Occipital lobe (tissue), 2 donors: ENCODE data around the gene PDSS2. TPM values are rescaled to one million over a fixed set of nuclear protein-coding genes. Genes with fewer than 3 reads are reported as not detected.
"Not testable (repeated sequence)": the region's sequence is repeated elsewhere in the genome, so short reads cannot be mapped to it uniquely, and the experiment has no call there.

Experiments
- DNase-seq: peaks from one replicate; lab custom pipeline; 2025; lab: John Stamatoyannopoulos, UW
- total RNA-seq: library from RNA; depleted of rRNA; stranded (reverse); fragments of >200 nt; gene quantifications from one replicate; pipeline ENCODE4 v1.2.3, GENCODE V29; 2014

The PDSS2 gene
- total RNA-seq, 1 donor from 2014 or later, result 11.5 TPM

GRCh38 chr6:107121964-107122495 lies 337.3 kb downstream of the PDSS2 start:
- DNase-seq, result no peak

- no peak for DNase-seq
Measured at GRCh38 chr6:107121266-107121665, 338.1 kb downstream of the PDSS2 start.

GRCh38 chr6:107120404-107120803 lies 339.0 kb downstream of the PDSS2 start:
- no peak for DNase-seq

- no peak for DNase-seq
Measured at GRCh38 chr6:107118976-107119375, 340.4 kb downstream of the PDSS2 start.

- not testable (repeated sequence) for DNase-seq
Measured at GRCh38 chr6:107118540-107118939, 340.8 kb downstream of the PDSS2 start.

GRCh38 chr6:107116931-107117330 lies 342.4 kb downstream of the PDSS2 start:
- DNase-seq, result no peak

- no peak for DNase-seq
Measured at GRCh38 chr6:107116328-107116892, 343.0 kb downstream of the PDSS2 start.

GRCh38 chr6:107115695-107116327 lies 343.6 kb downstream of the PDSS2 start:
- DNase-seq, result peak; percentile 44

GRCh38 chr6:107114926-107115694 lies 344.3 kb downstream of the PDSS2 start, which contains the start of gene BEND3:
BEND3 (minus strand) TSS chr6:107115515; CDS start chr6:107099285, 16,230 bp downstream.
- DNase-seq, result no peak

- DNase-seq, result peak; percentile 76
Measured at GRCh38 chr6:107114213-107114925, 345.0 kb downstream of the PDSS2 start.

GRCh38 chr6:107110200-107110599 lies 349.2 kb downstream of the PDSS2 start:
- no peak for DNase-seq

GRCh38 chr6:107108201-107108890 lies 351.0 kb downstream of the PDSS2 start:
- no peak for DNase-seq

- DNase-seq, result no peak
Measured at GRCh38 chr6:107107791-107108190, 351.6 kb downstream of the PDSS2 start.

GRCh38 chr6:107106165-107106564 lies 353.2 kb downstream of the PDSS2 start:
- DNase-seq, result no peak

- no peak for DNase-seq
Measured at GRCh38 chr6:107105511-107106116, 353.8 kb downstream of the PDSS2 start.

- no peak for DNase-seq
Measured at GRCh38 chr6:107103082-107103481, 356.3 kb downstream of the PDSS2 start.
